HL-60 (cell line): ENCODE data around the gene NOP16.

Experiments used
- DNase-seq, 2 experiments: peaks; one replicate each; pipeline ENCODE4 v3.0.0-alpha.2; 2010 to 2020; ENCODE audit warnings: low read depth in 1 of 2, low spot score in 1 of 2
- H3K27ac ChIP-seq: fragments of 250-450 bp; sonication (Bioruptor Pico); replicated peaks from 2 replicates; pipeline ENCODE4 v1.5.1; 2020; ENCODE audit warnings: mild to moderate bottlenecking, moderate library complexity
- H3K27me3 ChIP-seq: fragments of 250-450 bp; sonication (Bioruptor Pico); 2 replicates; pipeline ENCODE4 v1.5.1; 2021; ENCODE audit warnings: mild to moderate bottlenecking, moderate library complexity; ENCODE audit not compliant: insufficient read depth, poor library complexity, severe bottlenecking
- H3K4me3 ChIP-seq: replicated peaks from 2 replicates; pipeline ENCODE4 v1.5.1; 2011; ENCODE audit warnings: mild to moderate bottlenecking, control low read depth, low read length; ENCODE audit not compliant: insufficient read depth
- CTCF ChIP-seq: IDR thresholded peaks from one replicate; pipeline ENCODE4 v1.5.1; 2011; ENCODE audit warnings: low read length, control low read depth, inconsistent platforms; ENCODE audit not compliant: insufficient read depth
- GABPA ChIP-seq: IDR thresholded peaks from 2 replicates; pipeline ENCODE4 v1.6.1; 2012; ENCODE audit warnings: low read depth
- POLR2AphosphoS5 ChIP-seq: IDR thresholded peaks from 2 replicates; pipeline ENCODE4 v1.6.1; 2012; ENCODE audit warnings: low read depth
- REST ChIP-seq: IDR thresholded peaks from 2 replicates; pipeline ENCODE4 v1.6.1; 2012; ENCODE audit warnings: low read depth; ENCODE audit not compliant: insufficient replicate concordance
- SPI1 ChIP-seq: IDR thresholded peaks from 2 replicates; pipeline ENCODE4 v1.6.1; 2012; ENCODE audit warnings: low read depth, mild to moderate bottlenecking, borderline replicate concordance

The NOP16 gene

DNA sequence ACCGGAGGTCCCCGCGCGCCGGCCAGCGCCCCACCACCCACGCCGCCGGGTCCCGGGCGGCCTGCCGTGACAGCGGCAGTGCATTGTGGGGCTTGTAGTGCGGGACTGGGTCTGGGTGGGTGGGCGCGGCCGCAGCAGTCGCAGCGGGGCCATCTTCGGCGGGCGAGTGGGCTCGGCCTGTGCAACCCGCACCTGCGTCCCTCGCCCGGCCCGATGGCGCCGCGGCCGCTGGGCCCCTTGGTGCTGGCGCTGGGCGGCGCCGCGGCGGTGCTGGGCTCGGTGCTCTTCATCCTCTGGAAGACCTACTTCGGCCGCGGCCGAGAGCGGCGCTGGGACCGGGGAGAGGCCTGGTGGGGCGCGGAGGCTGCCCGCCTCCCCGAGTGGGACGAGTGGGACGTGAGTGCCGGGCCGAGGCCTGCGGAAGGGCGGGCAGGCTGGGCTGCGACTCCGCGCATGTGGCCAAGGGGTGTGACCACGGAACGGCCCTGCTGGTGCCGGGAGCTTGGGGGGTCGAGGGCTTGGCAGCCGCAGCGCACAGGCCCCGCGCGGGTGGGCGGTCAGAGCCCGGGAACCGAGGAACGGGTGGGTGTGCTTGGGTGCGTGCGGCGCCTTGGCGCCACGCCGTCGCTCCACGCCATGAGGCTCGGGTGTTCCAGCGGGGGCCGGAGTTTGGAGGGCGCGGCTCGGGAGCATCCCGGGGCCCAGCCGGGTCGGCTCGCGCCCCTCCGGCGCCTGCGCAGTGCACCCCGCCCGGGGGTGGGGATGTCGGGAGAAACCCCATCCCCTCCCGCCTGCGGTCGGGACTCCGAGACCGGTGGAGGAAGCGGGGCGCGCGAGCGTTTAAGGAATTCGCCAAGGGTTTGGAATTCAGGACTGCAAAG lies 22.8 kb downstream of the NOP16 start, which contains the start of gene ARL10:
TSS of gene ARL10 (plus strand) at position 137 of the 881 bp plus-strand sequence. CDS start at position 214, 77 bp downstream.
- peaks cover 12% of the 10 kb centered on the region for H3K27me3 ChIP-seq
- H3K4me3 ChIP-seq, result peak within 1 kb of the TSS; percentile 49
- no peak for DNase-seq
- TF ChIP-seq GABPA (no peak), REST (no peak), POLR2AphosphoS5 (no peak), SPI1 (no peak), CTCF (no peak)
- H3K27ac ChIP-seq, result no peak within 1 kb of the TSS

GRCh38 chr5:176364765-176365350 lies 23.5 kb downstream of the NOP16 start:
- TF ChIP-seq CTCF (no peak), POLR2AphosphoS5 (no peak), SPI1 (no peak), GABPA (no peak)
- peaks cover 12% of the 10 kb centered on the region for H3K27me3 ChIP-seq
- DNase-seq, result no peak
- H3K27ac ChIP-seq, result no peak overlapping the region
- peak overlapping the region; percentile 49 for H3K4me3 ChIP-seq

- no peak for DNase-seq
- H3K4me3 ChIP-seq, result peak overlapping the region; percentile 99
- no peak for TF ChIP-seq GABPA
- no peak for TF ChIP-seq POLR2AphosphoS5
- TF ChIP-seq CTCF, result no peak
- no peak for TF ChIP-seq REST
- no peak for TF ChIP-seq SPI1
- no peak overlapping the region for H3K27ac ChIP-seq
- peaks cover 12% of the 10 kb centered on the region for H3K27me3 ChIP-seq
These were observed 26.2 kb downstream of the NOP16 start for GRCh38 chr5:176362233-176362490.
